Heart right ventricle (tissue), 16 donors: ENCODE results near the gene CIAPIN1. TPM values are rescaled to one million over a fixed set of nuclear protein-coding genes. Genes with fewer than 3 reads are reported as not detected.
A peak's percentile ranks its signal among the peaks of the same experiment; 100 is the strongest.
"Not testable (repeated sequence)": the region's sequence is repeated elsewhere in the genome, so short reads cannot be mapped to it uniquely, and the experiment has no call there.

Experiments
- ATAC-seq, 8 donors: fragments of 200-7000 bp; cut with Tn5 transposase; one replicate each; pipeline ENCODE4 v1.9.1; 2020; ENCODE audit warnings: mild to moderate bottlenecking in 8 of 8, moderate library complexity in 8 of 8, moderate number of reproducible peaks in 1 of 8
- DNase-seq, 2 donors: peaks; one replicate each; pipeline ENCODE4 v3.0.0-alpha.2; 2020
- H3K27ac ChIP-seq, 10 donors: fragments of 200-600 bp; sonication (generic) in 2 of 10; one replicate each; pipeline versions ENCODE4 v1.5.0 to v1.8.0; 2020 to 2022; ENCODE audit warnings: mild to moderate bottlenecking in 3 of 10
- H3K27me3 ChIP-seq, 7 donors: fragments of 200-600 bp; one replicate each; pipeline ENCODE4 v1.8.0; 2021 to 2022; ENCODE audit warnings: mild to moderate bottlenecking in 2 of 7
- H3K36me3 ChIP-seq, 9 donors: fragments of 200-600 bp; sonication (generic) in 1 of 9; one replicate each; pipeline versions ENCODE4 v1.5.0 to v1.8.0; 2020 to 2022; ENCODE audit warnings: mild to moderate bottlenecking in 2 of 9
- H3K4me1 ChIP-seq, 9 donors: fragments of 200-600 bp; sonication (generic) in 1 of 9; one replicate each; pipeline versions ENCODE4 v1.5.0 to v1.8.0; 2020 to 2022; ENCODE audit warnings: mild to moderate bottlenecking in 4 of 9
- H3K4me3 ChIP-seq, 10 donors: fragments of 200-600 bp; sonication (generic) in 2 of 10; one replicate each; pipeline versions ENCODE4 v1.5.0 to v1.8.0; 2020 to 2022; ENCODE audit warnings: mild to moderate bottlenecking in 7 of 10, moderate library complexity in 2 of 10
- H3K9me3 ChIP-seq, 11 donors: fragments of 200-600 bp in 10 of 11; sonication (generic) in 2 of 11; one replicate each; pipeline versions ENCODE4 v1.5.0 to v1.8.0; 2013 to 2022; ENCODE audit warnings: mild to moderate bottlenecking in 2 of 11, control low read depth in 1 of 11, moderate library complexity in 1 of 11
- WGBS, 2 donors: extraction: QIAGEN DNeasy Blood & Tissue Kit; methylation state at CpG; one replicate each; pipeline ENCODE4 v1.1.7; 2013; ENCODE audit warnings: inconsistent platforms in 1 of 2; 5-methylcytosine and 5-hydroxymethylcytosine counted together
- intact Hi-C, 10 donors: fragments of 100-400 bp; cut with DNase I; formaldehyde crosslinking; loops; one replicate each; pipeline versions ENCODE4 v1.11.1 to v1.14.2; 2022
- polyA plus RNA-seq, 2 donors: library from polyadenylated mRNA; stranded (reverse); fragments of 200-250 nt; gene quantifications; one replicate each; pipeline ENCODE4 v1.2.3, GENCODE V29; 2013
- total RNA-seq, 10 donors: library from RNA; stranded (reverse); fragmentation: NEBNext Ultra II Directional in 3 of 10; extraction: Animal tissue kit (Norgen Biotek cat#: 25700) in 3 of 10; gene quantifications; one replicate each; pipeline versions ENCODE4 v1.2.1 to v1.2.4, GENCODE V29; 2021 to 2023
- TF ChIP-seq, protein P1 (sequence below), 9 donors: fragments of 200-600 bp; sonication (generic) in 2 of 9; IDR thresholded peaks; one replicate each; pipeline versions ENCODE4 v1.5.0 to v1.8.0; 2021 to 2022; ENCODE audit warnings: antibody characterized with exemption in 9 of 9, mild to moderate bottlenecking in 5 of 9, moderate library complexity in 1 of 9
- donor health status: Arrhythmogenic right ventricular cardiomyopathy.
- donor health status: ischemic (EF 13 %, LVEDD 7.1; RV severe dilation, severe dysfunction).
- donor health status: healthy with polysubstance abuse.
- donor health status: DM: no; HTN: yes; CAD: no.
- donor health status: DM: no; HTN: no; CAD: no.
- donor health status: ischemic (EF 25% LVEDD 6.9; RV normal size, moderate dysfunction).
- donor health status: ischemic (EF 25% LVEDD 5.7; RV mildly dilated, moderate dysfunction).
- donor health status: healthy.
- donor health status: DM: yes; HTN: yes; CAD: no.
- donor health status: Ischemic cardiomyopathy.
- donor health status: ischemic (EF 35%, LVEDD 5.7; RV mildly dilated, moderate dysfunction).
- donor health status: nonischemic (EF 11% LVEDD 7.7; RV severe dilation, severe dysfunction).
- donor health status: DM: yes; HTN: yes; CAD: no.
- donor health status: PGD.
- donor health status: ischemic (EF 29% LVEDD 5.4; RV normal size, mild dysfunction).
- donor health status: nonischemic (EF 23%, LVEDD 6.1; RV moderate dilation, normal function).

Gene CIAPIN1
- total and polyA plus RNA-seq, 12 donors: 20.1 to 75.1 (median 61.0) TPM

DNA sequence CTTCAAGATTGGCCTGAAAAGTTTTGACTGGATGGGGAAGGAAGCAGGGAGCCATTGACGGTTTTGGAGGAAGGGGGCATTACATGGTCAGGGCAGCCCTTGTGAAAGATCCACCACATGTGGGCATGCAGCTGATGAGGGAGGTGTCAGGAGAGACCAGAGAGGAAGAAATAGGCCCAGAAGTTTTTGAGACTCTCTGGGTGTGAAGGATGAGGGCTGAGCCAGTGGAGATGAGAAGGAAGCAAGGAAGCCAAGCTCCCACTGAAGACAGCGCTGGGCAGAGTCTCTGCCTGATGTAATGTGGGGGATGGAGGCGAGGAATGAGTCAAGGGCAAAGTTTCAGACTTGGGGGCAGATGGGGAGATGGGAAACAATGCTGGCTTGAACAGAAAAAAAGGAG, 42.1 kb downstream of the CIAPIN1 start:
- intact Hi-C loops: loop anchor here in 1 of 10 donors (5.0 kb wide), 1 partner anchor 88 kb away; no protein-coding TSS in a partner anchor
- H3K4me1 ChIP-seq: peaks cover 3 to 19% (median 14%) of the 10 kb centered on the region in 9 donors
- no peak for ATAC-seq
- DNase-seq: no peak
- H3K27ac ChIP-seq: no peak overlapping the region
- no peaks in the 10 kb centered on the region for H3K27me3 ChIP-seq
- no peaks in the 10 kb centered on the region for H3K9me3 ChIP-seq
- no peaks in the 10 kb centered on the region for H3K36me3 ChIP-seq
- H3K4me3 ChIP-seq: no peak overlapping the region
- TF ChIP-seq, protein P1, sequence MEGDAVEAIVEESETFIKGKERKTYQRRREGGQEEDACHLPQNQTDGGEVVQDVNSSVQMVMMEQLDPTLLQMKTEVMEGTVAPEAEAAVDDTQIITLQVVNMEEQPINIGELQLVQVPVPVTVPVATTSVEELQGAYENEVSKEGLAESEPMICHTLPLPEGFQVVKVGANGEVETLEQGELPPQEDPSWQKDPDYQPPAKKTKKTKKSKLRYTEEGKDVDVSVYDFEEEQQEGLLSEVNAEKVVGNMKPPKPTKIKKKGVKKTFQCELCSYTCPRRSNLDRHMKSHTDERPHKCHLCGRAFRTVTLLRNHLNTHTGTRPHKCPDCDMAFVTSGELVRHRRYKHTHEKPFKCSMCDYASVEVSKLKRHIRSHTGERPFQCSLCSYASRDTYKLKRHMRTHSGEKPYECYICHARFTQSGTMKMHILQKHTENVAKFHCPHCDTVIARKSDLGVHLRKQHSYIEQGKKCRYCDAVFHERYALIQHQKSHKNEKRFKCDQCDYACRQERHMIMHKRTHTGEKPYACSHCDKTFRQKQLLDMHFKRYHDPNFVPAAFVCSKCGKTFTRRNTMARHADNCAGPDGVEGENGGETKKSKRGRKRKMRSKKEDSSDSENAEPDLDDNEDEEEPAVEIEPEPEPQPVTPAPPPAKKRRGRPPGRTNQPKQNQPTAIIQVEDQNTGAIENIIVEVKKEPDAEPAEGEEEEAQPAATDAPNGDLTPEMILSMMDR (IDR thresholded peaks at IDR 0.05): no peak
- 54 to 82% methylated on average over 3 of the region's 3 CpGs for WGBS, 2 donors

DNA sequence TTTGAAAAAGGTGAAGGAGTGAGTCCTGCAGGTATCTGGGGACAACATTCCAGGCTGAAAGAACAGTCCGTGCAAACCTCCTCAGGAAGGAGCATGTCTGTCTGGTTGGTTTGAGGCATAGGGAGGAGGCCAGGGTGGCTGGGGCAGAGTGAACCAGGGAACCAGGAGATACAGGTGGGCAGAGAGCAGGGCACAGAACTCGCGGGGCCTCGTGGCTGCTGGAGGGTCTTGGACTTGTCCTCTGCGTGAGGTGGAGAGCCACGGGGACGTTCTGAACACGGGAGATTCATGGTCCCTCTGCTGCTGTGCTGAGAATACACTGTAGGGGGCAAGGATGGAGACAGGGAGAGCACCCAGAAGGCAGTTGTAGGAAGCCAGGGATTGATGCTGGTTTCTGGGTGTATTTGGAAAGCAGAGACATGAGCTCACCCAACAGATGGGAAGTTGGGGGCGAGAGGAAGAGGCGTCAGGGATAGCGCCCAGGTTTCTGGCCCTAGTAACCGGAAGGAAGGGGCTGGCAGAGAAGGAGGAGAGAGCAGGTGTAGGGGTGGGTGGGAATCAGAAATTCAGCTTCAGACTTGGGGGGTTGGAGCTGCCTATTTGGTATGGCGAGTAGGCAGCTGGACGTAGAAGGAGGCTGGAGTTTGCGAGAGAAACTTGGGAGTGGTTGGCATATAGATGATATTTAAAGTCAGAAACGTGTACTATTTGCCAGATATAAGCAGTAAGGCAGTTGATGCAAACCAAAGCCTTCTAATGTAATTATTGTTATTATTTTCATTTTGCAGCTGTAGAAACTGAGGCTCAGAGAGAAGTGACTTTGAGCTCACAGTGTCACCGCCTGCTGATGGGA, 43.0 kb downstream of the CIAPIN1 start, which contains the start of gene CCL17:
Gene CCL17 (plus strand): TSS at position 803 of the 853 bp plus-strand sequence. CDS start 9,166 bp downstream, outside the sequence.
- Histone ChIP-seq H3K4me3 (no peak within 1 kb of the TSS), H3K36me3 (no peaks in the 10 kb centered on the region), H3K9me3 (no peaks in the 10 kb centered on the region), H3K4me1 (peaks cover 0 to 10% (median 5%) of the 10 kb centered on the region in 9 donors), H3K27ac (no peak within 1 kb of the TSS), H3K27me3 (no peaks in the 10 kb centered on the region)
- WGBS, 2 donors: 67 to 68% methylated on average over 17 of the region's 17 CpGs
- TF ChIP-seq, protein P1 (IDR thresholded peaks at IDR 0.05): no peak
- ATAC-seq: no peak
- intact Hi-C loops: no loop called here
- no peak for DNase-seq

DNA sequence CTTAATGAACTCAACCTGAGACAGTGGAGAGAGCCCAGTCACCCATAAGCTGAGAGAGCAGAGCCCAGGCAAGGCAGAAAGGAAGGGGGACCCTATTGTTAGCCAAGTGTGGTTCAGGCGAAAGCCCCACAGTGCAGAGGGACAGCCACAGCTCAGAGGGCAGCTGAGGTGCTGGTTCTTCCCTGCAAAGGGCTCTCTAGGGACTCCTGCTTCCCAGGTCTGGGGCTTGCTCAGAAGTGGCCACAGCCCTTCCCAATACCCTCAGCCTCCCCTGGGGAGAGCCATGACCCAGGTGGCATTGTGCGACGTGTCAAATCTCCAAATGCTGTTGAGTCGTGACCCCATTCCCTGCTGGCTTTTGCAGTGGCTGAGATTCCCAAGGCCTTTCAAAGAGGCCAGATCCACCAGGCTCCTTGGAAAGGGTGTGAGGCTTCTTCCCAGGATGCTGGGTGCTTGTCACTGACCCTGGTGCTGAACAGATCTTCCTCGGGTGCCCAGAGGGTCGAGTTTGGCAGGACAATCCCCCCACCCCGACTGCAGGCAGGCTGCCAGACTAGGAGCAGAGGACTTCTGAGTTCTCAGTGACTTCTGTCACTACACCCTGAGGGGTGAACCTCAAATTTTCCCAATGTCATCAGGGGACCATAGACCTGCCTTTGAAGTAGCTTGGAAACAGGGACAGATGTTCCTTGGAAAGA, 45.1 kb downstream of the CIAPIN1 start:
- Histone ChIP-seq H3K4me1 (no peaks in the 10 kb centered on the region), H3K27me3 (no peaks in the 10 kb centered on the region), H3K27ac (no peak overlapping the region), H3K9me3 (no peaks in the 10 kb centered on the region), H3K4me3 (no peak overlapping the region), H3K36me3 (no peaks in the 10 kb centered on the region)
- intact Hi-C loops: no loop called here
- DNase-seq (no peak), ATAC-seq (peak in 1 of 8 donors; percentile 38)
- WGBS, 2 donors: 53 to 62% methylated on average over 7 of the region's 7 CpGs
- TF ChIP-seq, protein P1 (IDR thresholded peaks at IDR 0.05): no peak

DNA sequence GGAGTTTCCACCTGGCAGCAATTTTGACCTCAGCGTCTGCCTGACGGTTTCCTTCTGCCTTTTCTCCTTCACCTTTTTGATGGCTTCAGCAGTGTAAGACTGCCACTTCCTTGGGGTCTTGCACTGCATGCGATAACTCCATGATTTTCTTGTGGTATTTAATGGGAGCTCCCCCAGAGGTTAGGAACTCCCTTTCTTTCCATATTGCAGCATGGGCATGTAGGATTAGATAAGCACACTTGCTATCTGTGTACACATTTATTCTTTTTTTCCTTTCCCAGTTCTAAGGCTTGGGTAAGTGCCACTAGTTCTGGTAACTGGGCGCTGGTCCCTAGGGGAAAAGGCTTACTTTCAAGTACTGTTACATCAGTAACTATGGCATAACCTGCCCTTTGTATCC, 49.7 kb downstream of the CIAPIN1 start:
- H3K9me3 ChIP-seq, H3K4me3 ChIP-seq, H3K4me1 ChIP-seq, H3K27me3 ChIP-seq, H3K27ac ChIP-seq, H3K36me3 ChIP-seq, DNase-seq, intact Hi-C loops, ATAC-seq: not testable (repeated sequence)
- WGBS, 2 donors: 89 to 90% methylated on average over 4 of the region's 4 CpGs
